GM12801 (cell line): Measurements from ENCODE around the gene CTBP1.

Source experiments
- TF ChIP-seq, protein P1 (sequence below): IDR thresholded peaks from one replicate; pipeline ENCODE4 v1.5.1; 2011; ENCODE audit warnings: control low read depth; ENCODE audit not compliant: insufficient read length; ENCODE audit errors: extremely low read depth

Gene CTBP1

DNA sequence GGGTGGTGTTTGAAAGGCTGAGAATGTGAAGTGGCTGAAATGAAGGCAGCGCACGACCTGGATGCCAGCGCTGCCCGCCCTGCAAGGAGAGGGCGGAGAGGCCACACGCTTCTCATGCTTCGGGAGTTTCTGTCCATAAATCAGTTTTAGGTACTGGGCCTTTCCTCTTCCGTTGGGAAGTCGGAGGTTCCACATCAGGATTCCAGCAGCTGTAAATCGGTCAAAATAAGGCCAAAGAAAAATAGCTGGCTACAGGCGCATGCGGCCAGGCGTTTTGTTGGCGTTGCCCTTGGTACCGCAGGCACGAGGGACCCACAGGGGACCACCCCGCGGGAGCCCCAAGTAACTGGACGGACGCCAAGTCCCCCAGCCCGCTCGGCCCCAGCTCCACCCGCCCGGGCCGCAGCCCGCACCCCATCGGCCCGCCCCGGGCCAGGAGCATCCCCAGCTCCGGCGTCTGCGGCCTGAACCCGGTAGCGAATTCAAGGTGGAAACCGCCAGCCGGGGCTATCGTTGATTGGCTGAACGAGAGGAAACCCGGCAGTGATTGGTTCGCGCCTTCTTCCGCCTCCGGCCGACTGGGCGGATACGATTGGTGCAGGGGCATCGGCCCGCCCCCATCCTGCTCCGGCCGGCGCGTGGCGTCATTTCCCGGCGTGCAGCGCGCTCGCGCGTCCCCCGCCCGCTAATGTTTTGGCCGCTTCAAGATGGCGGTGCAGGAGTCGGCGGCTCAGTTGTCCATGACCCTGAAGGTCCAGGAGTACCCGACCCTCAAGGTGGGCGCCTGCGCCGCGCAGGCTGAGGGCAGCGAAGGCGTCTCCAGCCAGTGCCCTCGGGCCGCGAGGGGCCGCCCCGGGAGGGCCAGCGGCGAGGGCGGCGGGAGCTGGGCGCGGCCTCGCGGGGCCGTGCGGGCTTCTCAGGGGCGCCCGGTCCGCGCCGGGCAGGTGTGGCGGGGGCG, 40.6 kb upstream of the CTBP1 start, which contains the start of gene MAEA:
TSS of gene MAEA (plus strand) at position 685 of the 958 bp plus-strand sequence. CDS start at position 708, 23 bp downstream.
- TF ChIP-seq, protein P1, sequence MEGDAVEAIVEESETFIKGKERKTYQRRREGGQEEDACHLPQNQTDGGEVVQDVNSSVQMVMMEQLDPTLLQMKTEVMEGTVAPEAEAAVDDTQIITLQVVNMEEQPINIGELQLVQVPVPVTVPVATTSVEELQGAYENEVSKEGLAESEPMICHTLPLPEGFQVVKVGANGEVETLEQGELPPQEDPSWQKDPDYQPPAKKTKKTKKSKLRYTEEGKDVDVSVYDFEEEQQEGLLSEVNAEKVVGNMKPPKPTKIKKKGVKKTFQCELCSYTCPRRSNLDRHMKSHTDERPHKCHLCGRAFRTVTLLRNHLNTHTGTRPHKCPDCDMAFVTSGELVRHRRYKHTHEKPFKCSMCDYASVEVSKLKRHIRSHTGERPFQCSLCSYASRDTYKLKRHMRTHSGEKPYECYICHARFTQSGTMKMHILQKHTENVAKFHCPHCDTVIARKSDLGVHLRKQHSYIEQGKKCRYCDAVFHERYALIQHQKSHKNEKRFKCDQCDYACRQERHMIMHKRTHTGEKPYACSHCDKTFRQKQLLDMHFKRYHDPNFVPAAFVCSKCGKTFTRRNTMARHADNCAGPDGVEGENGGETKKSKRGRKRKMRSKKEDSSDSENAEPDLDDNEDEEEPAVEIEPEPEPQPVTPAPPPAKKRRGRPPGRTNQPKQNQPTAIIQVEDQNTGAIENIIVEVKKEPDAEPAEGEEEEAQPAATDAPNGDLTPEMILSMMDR, result no peak

DNA sequence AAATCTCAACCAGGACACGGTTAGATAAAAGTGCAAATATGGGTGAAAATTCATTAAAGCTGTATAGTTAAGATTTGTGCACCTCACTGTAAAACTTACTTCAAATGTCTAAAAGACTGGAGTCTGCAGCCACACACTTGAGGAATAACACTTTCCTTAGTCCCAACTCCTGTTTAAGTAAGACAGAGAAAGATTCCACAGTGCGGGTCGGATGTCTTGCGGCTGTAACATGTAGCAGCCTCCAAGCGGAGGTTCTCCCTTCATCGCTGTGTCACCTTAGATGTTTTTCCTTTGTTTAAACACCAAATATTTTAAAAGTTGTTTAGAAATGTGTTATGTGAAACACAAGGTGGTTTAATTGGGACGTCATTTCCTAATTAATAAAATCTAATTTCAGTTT, 39.9 kb upstream of the CTBP1 start:
- TF ChIP-seq, protein P1, result no peak

DNA sequence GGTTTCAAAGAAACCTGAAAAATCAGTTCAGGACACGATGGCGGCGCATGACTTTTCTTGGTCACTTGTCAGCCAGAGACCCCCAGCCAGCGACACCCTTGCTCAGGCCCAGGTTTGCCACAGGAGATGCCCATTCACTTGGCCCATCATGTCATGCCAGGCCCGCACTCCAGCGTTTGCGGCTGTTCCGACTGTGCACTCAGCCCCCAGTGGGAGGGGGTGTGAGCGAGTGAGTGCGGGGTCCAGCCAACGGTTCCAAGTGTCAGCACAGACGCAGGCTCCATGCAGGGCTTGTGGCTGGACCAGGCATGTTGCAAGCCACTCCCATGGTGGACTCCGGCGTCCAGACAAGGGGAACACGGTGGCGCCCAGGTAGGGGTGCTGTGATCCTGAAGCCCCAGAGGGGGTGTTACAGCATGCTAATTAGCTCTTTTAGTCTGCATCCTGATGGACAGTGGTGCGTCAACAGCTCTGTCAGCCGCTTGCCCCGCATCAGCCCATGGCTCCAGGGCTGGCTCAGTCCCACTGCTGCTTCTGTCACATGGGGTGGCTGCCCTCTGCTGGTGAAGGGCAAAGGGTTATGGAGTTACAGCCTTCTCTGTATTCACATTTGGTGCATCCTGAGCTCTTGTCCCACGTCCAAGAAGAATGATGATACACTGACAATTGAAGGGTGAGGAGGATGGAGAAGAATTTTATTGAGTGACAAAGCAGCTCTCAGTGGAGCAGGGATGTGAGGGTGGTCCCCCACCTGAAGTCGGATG, 37.0 kb upstream of the CTBP1 start:
- TF ChIP-seq, protein P1, result no peak

DNA sequence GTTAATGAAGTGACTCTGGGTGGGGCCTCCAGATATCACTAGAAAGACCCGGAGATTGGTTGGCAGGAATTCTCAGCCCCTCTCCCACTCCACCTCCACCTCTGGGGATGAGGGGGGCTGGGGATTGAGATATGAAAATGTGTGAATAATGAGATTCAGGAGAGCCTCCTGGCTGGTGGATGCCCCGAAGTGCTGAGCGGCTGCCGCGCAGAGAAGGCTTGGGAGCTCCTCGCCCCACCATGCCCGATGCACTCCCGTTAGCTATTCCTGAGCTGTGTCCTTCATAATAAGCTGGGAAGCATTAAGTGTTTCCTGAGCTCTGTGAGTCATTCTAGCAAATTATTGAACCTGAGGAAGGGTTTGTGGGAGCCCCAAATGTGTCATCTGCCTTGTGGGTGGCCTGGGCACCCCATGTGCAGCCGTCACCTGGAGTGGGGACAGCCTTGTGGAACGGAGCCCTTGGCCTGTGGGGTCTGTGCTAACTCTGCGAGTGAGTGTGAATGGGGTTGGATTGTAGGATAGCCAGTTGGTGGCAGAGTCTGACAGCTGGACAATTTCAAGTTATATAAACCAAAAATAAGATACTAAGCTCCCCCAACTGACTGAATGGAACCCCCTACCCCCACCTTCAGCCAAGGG, 36.3 kb upstream of the CTBP1 start:
- TF ChIP-seq, protein P1, result no peak

DNA sequence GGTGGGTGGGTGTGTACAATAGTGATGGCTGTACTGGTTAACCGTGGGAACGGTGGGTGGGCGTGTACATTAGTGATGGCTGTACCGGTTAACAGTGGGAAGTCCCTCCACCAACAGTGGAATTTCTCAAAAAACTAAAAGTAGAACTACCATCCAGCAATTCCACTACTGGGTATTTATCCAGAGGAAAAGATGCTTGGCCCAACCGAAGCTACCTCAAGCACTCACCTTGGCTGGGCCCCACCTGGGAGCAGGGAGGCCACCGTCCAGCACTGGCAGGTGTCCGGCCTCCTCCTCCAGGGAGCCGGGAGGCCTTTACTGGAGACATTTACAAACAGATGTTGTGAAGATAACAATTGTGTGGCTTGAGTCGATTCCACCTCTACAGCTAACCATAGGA, 34.8 kb upstream of the CTBP1 start:
- TF ChIP-seq, protein P1, result no peak

DNA sequence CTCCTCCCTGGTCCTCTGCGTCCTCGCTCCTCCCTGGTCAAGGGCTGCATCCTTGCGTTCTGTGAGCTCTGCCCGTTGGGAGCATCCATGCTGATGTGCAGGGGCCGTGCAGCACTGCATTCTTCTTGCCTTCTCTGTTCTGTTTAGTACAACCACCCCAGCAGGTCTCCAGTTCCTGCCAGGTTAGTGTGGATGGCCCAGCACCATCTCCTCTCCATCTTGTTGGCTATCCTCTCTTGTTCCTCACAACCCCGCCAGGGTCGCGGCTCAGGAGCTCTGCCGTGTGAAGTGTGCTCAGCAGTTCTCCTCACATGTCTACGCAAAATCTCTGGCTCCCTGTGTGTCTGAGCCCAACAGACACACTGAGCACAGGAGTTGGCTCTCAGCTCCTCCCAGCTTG, 30.3 kb upstream of the CTBP1 start:
- TF ChIP-seq, protein P1, result no peak
